AG04450 (cell line): Measurements from ENCODE around the gene TLE4. TPM values are rescaled to one million over a fixed set of nuclear protein-coding genes. Genes with fewer than 3 reads are reported as not detected.
"Not testable (repeated sequence)": the region's sequence is repeated elsewhere in the genome, so short reads cannot be mapped to it uniquely, and the experiment has no call there.

ENCODE experiments used
- CTCF ChIA-PET: fragments of 300-600, 350-600 bp; formaldehyde crosslinking; extraction: SDS; loops from one replicate; lab custom pipeline; 2022; ENCODE audit warnings: antibody characterized with exemption, inconsistent platforms; lab: Charles Lee
- POLR2A ChIA-PET: fragments of 350-600 bp; formaldehyde crosslinking; extraction: SDS; loops from one replicate; lab custom pipeline; 2021; ENCODE audit warnings: antibody characterized with exemption, inconsistent platforms; lab: Yijun Ruan, JAX
- DNase-seq: peaks from one replicate; pipeline ENCODE4 v3.0.0-alpha.2; 2011; ENCODE audit warnings: low read depth, low spot score
- H3K27ac ChIP-seq: one replicate; pipeline ENCODE4 v1.5.1; 2012; ENCODE audit warnings: low read depth, low read length, control low read depth
- H3K27me3 ChIP-seq: one replicate; pipeline ENCODE4 v1.6.0; 2012; ENCODE audit warnings: low read length; ENCODE audit not compliant: control insufficient read depth, insufficient read depth
- H3K4me3 ChIP-seq: 2 replicates; pipeline ENCODE4 v1.5.1; 2011; ENCODE audit warnings: mild to moderate bottlenecking, low read depth, low read length, control low read depth
- H3K9me3 ChIP-seq: 2 replicates; pipeline ENCODE4 v1.5.1; 2012; ENCODE audit warnings: low read length; ENCODE audit not compliant: control insufficient read depth, insufficient read depth
- polyA plus RNA-seq: library from polyadenylated mRNA; depleted of rRNA; stranded (reverse); fragments of >200 nt; gene quantifications from 2 replicates; pipeline ENCODE4 v1.2.3, GENCODE V29; 2011
- TF ChIP-seq, protein P1 (sequence below): IDR thresholded peaks from 2 replicates; pipeline ENCODE4 v1.5.1; 2011; ENCODE audit warnings: low read depth, low read length, control low read depth, inconsistent platforms

Gene TLE4
- polyA plus RNA-seq, 1 experiment: 53.4 TPM

DNA sequence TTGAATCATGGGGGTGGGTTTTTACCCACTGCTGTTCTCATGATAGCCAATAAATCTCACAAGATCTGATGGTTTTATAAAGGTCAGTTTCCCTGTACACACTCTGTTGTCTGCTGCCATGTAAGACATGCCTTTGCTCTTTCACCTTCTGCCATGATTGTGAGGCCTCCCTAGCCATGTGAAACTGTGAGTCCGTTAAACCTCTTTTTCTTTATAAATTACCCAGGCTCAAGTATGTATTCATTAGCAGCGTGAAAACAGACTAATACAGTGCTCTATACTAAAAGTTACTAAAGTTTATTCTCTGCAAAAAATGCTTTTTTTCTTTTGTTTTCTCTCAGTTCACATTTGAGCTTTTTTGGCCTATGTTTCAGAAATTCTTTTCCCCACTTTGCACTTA is 33.9 kb upstream of the TLE4 start:
- DNase-seq: no peak
- Histone ChIP-seq H3K4me3 (no peak overlapping the region), H3K27me3 (no peaks in the 10 kb centered on the region), H3K9me3 (no peaks in the 10 kb centered on the region), H3K27ac (no peak overlapping the region)
- TF ChIP-seq, protein P1, sequence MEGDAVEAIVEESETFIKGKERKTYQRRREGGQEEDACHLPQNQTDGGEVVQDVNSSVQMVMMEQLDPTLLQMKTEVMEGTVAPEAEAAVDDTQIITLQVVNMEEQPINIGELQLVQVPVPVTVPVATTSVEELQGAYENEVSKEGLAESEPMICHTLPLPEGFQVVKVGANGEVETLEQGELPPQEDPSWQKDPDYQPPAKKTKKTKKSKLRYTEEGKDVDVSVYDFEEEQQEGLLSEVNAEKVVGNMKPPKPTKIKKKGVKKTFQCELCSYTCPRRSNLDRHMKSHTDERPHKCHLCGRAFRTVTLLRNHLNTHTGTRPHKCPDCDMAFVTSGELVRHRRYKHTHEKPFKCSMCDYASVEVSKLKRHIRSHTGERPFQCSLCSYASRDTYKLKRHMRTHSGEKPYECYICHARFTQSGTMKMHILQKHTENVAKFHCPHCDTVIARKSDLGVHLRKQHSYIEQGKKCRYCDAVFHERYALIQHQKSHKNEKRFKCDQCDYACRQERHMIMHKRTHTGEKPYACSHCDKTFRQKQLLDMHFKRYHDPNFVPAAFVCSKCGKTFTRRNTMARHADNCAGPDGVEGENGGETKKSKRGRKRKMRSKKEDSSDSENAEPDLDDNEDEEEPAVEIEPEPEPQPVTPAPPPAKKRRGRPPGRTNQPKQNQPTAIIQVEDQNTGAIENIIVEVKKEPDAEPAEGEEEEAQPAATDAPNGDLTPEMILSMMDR: no peak
- CTCF ChIA-PET: no interaction called here
- POLR2A ChIA-PET: no interaction called here

DNA sequence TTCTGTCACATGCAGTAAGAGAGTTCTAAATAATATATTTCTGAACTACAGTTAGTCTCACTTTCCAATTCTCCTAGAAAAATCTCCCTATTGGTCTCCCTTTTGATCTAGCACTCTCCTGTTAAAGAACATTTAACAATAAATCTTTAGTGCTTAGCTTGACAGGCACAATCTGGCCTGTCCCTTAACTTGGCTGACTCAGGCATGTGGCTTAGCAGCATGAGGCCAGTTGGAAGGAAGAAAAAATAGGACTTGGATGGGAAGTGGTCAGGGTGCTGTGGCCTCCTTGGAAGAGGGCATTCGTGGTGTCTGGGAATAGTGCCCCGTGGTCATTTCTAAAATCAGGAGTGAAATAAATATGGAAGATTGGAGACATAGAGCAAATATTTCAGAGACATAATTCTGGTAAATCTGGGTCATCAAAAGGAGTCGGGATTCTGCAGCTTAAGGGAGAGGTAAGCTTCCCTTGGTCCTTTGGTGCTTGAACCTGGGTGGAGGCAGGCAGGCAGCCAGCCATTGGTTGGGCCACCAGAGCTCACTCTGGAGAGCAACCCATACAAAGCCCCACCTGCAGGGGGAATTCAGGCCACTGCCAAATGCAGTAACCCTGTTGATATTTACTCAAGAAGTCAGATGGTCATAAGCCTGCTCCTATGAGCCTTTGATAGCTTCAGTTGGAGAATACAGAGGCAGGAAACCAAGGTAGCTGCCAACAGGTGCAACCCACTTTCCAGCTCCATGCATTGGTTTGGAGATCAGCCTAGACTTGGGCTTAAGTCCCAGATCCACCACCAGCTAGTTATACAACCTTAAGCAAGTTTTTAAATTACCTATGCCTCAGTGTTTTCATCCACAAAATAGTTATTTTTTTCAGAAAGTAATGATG is 28.8 kb upstream of the TLE4 start:
- CTCF ChIA-PET: no interaction called here

DNA sequence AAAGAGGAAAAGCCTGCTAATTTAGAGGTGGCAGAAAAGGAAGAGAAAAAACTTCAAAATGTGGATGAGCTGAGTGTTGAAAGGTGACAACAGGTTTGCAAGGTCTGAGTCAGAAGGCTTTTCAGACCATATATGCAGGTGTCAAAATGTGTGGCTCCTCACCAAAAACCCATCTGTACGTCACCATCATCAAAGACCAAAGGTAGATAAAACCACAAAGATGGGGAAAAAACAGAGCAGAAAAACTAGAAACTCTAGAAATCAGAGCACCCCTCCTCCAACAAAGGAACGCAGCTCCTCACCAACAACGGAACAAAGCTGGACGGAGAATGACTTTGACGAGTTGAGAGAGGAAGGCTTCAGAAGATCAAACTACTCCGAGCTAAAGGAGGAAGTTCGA is 27.4 kb upstream of the TLE4 start:
- POLR2A ChIA-PET, H3K27ac ChIP-seq, H3K4me3 ChIP-seq, DNase-seq, H3K27me3 ChIP-seq, H3K9me3 ChIP-seq, CTCF ChIA-PET: not testable (repeated sequence)

More for the DNA sequence above, 28.8 kb upstream of the TLE4 start:
- TF ChIP-seq, protein P1: no peak
- H3K27ac ChIP-seq: no peak overlapping the region
- H3K27me3 ChIP-seq: no peaks in the 10 kb centered on the region
- no peaks in the 10 kb centered on the region for H3K9me3 ChIP-seq
- no peak for DNase-seq
- no peak overlapping the region for H3K4me3 ChIP-seq
- POLR2A ChIA-PET: no interaction called here

DNA sequence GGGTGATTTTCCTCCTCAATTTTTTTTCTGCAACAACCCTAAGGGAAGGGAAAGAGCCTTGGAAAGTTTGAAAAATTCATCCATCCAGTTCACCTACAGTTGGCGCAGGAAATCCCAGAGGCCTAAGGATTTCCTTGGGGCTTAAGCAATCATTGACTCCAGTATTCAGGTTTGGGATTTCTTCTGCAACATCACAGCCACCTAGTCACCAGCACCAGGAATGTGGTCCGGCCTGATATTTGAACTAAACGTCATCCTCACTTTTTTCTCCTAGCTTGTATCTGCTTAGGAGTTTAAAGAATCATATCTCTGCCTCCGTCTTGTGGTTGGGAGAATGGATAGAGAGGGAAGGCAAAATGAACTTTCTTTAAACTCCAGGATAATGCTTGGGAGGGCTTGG is 20.2 kb upstream of the TLE4 start:
- no peaks in the 10 kb centered on the region for H3K9me3 ChIP-seq
- POLR2A ChIA-PET: no interaction called here
- TF ChIP-seq, protein P1: no peak
- H3K27me3 ChIP-seq: no peaks in the 10 kb centered on the region
- no peak overlapping the region for H3K4me3 ChIP-seq
- DNase-seq: no peak
- CTCF ChIA-PET: no interaction called here
- H3K27ac ChIP-seq: no peak overlapping the region

DNA sequence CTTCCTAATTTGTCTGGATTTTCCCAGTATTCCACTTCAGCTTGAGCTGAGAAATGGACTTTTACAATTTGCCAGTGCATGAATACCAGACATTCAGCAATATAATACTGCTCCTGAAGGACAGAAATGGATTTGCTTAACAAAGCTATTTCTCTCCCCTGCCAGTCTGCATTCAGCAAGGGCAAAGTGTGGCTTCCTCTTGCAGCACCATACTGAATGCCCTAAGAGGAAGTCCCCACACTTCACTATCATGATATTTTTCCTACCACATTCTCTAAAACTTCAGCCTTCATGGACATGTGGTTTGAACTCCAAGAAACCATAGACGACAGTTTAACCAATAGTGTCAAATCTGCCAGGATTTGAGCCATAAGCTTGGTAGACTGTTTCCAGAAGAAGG is 19.8 kb upstream of the TLE4 start:
- CTCF ChIA-PET: no interaction called here
- POLR2A ChIA-PET: no interaction called here
- DNase-seq: no peak

More for the DNA sequence above, 19.8 kb upstream of the TLE4 start:
- TF ChIP-seq, protein P1: no peak
- Histone ChIP-seq H3K4me3 (no peak overlapping the region), H3K27ac (no peak overlapping the region), H3K27me3 (no peaks in the 10 kb centered on the region), H3K9me3 (no peaks in the 10 kb centered on the region)
